GM12865 (cell line): ENCODE results near the gene TBP.
A peak's percentile ranks its signal among the peaks of the same experiment; 100 is the strongest.
"Not testable (repeated sequence)": the region's sequence is repeated elsewhere in the genome, so short reads cannot be mapped to it uniquely, and the experiment has no call there.

ENCODE experiments used
- DNase-seq: peaks from one replicate; pipeline ENCODE4 v3.0.0; 2010; ENCODE audit warnings: low read depth
- H3K4me3 ChIP-seq: 2 replicates; pipeline ENCODE4 v1.5.1; 2011; ENCODE audit warnings: mild to moderate bottlenecking, low read depth, low read length, control low read depth
- CTCF ChIP-seq: IDR thresholded peaks from 2 replicates; pipeline ENCODE4 v1.5.1; 2011; ENCODE audit warnings: low read length, control low read depth, low read depth, inconsistent platforms; ENCODE audit not compliant: insufficient read depth; ENCODE audit errors: missing control alignments

TBP gene

GRCh38 chr6:170583756-170584180, 29.6 kb downstream of the TBP start:
- DNase-seq: no peak
- H3K4me3 ChIP-seq: peak overlapping the region; percentile 87
- TF ChIP-seq CTCF: no peak

GRCh38 chr6:170584181-170584953, 30.2 kb downstream of the TBP start, which contains the start of gene PDCD2:
Gene PDCD2, minus strand, starts transcription at chr6:170584637. Its CDS starts 56 bp downstream, at chr6:170584581.
- TF ChIP-seq CTCF: no peak
- DNase-seq: peak; percentile 94
- H3K4me3 ChIP-seq: peak within 1 kb of the TSS; percentile 87

GRCh38 chr6:170584954-170585498, 30.9 kb downstream of the TBP start:
- DNase-seq: no peak
- peak overlapping the region; percentile 87 for H3K4me3 ChIP-seq
- no peak for TF ChIP-seq CTCF

- TF ChIP-seq CTCF: no peak
- H3K4me3 ChIP-seq: no peak overlapping the region
- DNase-seq: no peak
These were observed 36.6 kb downstream of the TBP start for GRCh38 chr6:170590725-170591124.

- DNase-seq: no peak
- no peak for TF ChIP-seq CTCF
- no peak overlapping the region for H3K4me3 ChIP-seq
These were observed 42.3 kb downstream of the TBP start for GRCh38 chr6:170596426-170596825.

- no peak for DNase-seq
- no peak for TF ChIP-seq CTCF
- no peak overlapping the region for H3K4me3 ChIP-seq
These were observed 43.1 kb downstream of the TBP start for GRCh38 chr6:170597278-170597677.

DNA sequence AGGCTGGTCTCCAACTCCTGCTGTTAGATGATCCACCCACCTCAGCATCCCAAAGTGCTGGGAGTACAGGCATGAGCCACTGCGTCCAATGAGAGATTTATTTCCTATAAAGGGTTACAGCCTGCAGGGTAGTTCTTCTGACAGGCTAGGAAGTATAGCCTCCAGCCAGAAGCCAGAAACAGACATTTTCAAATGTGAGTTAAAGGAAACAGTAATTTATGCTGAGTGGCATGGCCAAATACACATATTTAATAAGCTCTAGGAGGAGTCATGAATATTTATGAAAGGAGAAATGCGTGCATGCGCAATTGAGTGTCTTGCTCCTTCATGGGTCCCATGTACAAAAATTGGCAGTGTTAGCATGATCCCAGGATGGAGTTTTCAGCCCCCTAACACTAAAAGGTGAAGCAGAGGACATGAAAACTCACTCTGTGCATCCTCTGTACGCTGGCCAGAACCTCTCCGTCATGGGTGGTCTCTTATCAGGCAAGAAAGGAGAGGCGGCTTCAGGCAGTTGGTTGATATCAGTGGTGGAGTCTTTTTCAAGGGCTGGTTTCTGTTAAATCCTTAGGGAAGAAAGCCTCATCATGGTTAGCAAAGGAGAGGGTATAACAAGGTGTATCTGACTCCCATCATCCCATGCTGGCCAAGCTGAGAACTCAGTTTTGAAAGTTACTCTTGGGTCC, 51.5 kb downstream of the TBP start:
- no peak for TF ChIP-seq CTCF
- H3K4me3 ChIP-seq: no peak overlapping the region
- DNase-seq: no peak

GRCh38 chr6:170609225-170609624, 55.1 kb downstream of the TBP start:
- DNase-seq, H3K4me3 ChIP-seq: not testable (repeated sequence)

GRCh38 chr6:170612256-170612804, 58.2 kb downstream of the TBP start:
- H3K4me3 ChIP-seq, DNase-seq: not testable (repeated sequence)

- not testable (repeated sequence) for H3K4me3 ChIP-seq, DNase-seq
These were observed 61.9 kb downstream of the TBP start for GRCh38 chr6:170616020-170616554.
